D721Med (cell line): ENCODE results near the gene TFCP2L1.

ENCODE experiments used
- DNase-seq: peaks from one replicate; pipeline ENCODE4 v3.0.0; 2011; ENCODE audit warnings: low spot score; ENCODE audit not compliant: insufficient read length
- FAIRE-seq: peaks from 2 replicates; lab custom pipeline; 2011; peaks lifted over from hg19 to GRCh38; lab: Jason Lieb, UNC
- CTCF ChIP-seq: IDR thresholded peaks from 2 replicates; pipeline ENCODE4 v1.5.1; 2012; ENCODE audit warnings: mild to moderate bottlenecking, control low read depth; ENCODE audit not compliant: insufficient read depth; ENCODE audit errors: missing control alignments

Gene TFCP2L1

GRCh38 chr2:121246704-121247255 is 38.2 kb downstream of the TFCP2L1 start:
- FAIRE-seq (no peak), DNase-seq (no peak)
- TF ChIP-seq CTCF = no peak

GRCh38 chr2:121245913-121246312 is 39.1 kb downstream of the TFCP2L1 start:
- FAIRE-seq (no peak), DNase-seq (no peak)
- TF ChIP-seq CTCF = no peak

GRCh38 chr2:121245120-121245820 is 39.7 kb downstream of the TFCP2L1 start:
- TF ChIP-seq CTCF = no peak
- no peak for FAIRE-seq
- DNase-seq = no peak

- DNase-seq (no peak), FAIRE-seq (no peak)
- TF ChIP-seq CTCF = no peak
These were observed 40.4 kb downstream of the TFCP2L1 start for GRCh38 chr2:121244616-121245015.

GRCh38 chr2:121243821-121244460 is 41.1 kb downstream of the TFCP2L1 start:
- no peak for FAIRE-seq
- no peak for TF ChIP-seq CTCF
- DNase-seq = no peak

- FAIRE-seq (no peak), DNase-seq (no peak)
- TF ChIP-seq CTCF = no peak
These were observed 42.0 kb downstream of the TFCP2L1 start for GRCh38 chr2:121242976-121243375.
